Activated CD4-positive, alpha-beta T cell treated with anti-CD3 and anti-CD28 coated beads for 4 hours (primary cell): Measurements from ENCODE around the gene TRIM44.
"Not testable (repeated sequence)": the region's sequence is repeated elsewhere in the genome, so short reads cannot be mapped to it uniquely, and the experiment has no call there.

Experiments
- DNase-seq, 2 donors: peaks; one replicate each; pipeline ENCODE4 v3.0.0-alpha.2; 2020

The TRIM44 gene

DNA sequence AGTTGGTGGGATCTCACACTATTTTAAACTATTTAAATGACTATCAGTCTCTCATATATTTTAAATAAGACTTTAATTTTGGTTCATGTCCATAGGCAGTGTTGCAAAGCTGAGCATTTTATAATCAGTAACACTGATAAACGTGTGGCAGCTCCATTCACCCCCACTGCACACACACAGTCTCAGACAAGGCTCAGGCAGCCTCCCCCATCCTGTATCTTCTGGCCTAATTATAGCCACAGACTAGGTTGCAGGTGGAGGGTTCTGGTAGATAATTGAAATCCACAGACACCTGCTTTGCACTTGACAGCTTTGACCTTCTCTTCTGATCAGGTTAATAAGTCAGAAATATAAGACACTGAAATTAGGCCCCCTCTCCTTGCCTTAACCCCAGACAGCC is 162.8 kb downstream of the TRIM44 start:
- no peak for DNase-seq

GRCh38 chr11:35826006-35826405 is 163.4 kb downstream of the TRIM44 start:
- DNase-seq: no peak

DNA sequence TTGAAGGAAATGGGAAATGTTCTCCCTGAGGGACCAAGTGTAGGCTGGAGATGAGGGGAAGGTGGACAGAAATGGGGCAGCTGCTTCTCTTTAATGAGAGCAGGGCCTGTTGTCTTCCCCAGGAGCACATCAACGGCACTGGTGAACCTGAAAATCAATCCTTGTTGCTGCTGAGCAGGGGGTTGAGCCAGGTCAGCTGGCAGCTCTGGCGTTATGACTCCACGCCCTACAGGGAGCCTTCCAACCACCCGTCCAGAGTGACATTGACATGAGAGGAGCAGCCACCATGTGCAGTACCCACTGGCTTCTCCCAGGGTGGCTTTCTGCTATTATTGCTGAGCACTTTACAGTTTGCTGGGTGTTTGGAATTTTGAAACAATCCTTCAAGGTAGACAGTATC is 164.4 kb downstream of the TRIM44 start:
- DNase-seq: no peak

DNA sequence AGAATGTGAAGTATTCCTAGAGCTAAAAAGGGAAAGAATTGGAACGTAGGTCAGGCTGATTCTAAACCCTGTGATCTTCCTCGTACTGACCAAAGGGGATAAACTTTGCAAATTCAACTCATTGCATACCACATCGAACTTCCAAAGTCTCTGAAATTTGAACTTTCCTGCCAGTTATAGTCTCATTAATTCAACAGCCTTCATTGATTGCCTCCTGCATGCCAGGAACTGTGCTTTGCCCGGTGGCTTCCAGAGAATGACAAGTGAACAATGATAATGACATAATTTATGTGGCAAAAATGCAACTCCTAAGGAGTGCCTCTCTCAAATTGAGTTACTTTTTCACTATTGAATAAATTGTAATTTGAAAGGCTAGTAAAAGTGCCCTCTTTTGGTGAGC is 173.6 kb downstream of the TRIM44 start:
- DNase-seq: no peak

DNA sequence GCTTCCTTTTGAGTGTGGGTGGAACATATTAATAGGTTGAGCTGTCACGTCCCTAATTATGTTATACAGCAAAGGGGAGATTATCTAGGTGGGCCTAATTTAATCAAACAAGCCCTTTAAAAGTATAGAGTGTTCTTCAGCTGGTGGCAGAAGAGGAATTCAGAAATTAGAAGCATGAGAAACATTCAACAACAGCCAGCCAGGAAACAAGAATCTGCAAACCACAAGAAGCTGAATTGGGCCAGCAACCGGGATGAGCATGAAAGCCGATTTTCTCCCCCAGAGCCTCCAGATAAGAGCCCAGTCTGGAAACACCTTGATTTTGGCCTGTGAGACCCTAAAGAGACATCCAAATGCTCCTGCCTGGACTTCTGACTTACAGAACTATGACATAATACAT is 175.5 kb downstream of the TRIM44 start:
- no peak for DNase-seq

DNA sequence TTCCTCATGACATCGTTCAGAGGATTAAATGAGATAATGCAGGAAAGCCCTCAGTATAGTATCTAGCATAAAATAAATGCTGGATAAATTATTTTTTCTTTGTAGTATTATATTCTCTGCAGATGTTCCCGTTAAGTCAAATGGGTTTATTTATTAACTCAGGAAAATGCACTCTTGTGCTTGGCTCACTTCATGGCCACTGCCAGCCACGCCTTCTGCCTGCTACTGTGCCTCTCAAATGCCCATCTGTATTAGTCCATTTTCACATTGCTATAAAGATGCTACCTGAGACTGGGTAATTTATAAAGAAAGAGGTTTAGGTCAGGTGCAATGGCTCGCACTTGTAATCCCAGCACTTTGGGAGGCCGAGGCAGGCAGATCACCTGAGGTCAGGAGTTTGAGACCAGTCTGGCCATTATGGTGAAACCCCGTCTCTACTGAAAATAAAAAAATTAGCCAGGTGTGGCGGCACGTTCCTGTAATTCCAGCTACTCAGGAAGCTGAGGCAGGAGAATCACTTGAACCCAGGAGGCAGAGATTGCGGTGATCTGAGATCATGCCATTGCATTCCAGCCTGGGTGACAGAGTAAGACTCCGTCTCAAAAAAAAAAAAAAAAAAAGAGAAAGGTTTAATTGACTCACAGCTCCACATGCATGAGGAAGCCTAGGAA is 176.3 kb downstream of the TRIM44 start:
- DNase-seq: not testable (repeated sequence)

DNA sequence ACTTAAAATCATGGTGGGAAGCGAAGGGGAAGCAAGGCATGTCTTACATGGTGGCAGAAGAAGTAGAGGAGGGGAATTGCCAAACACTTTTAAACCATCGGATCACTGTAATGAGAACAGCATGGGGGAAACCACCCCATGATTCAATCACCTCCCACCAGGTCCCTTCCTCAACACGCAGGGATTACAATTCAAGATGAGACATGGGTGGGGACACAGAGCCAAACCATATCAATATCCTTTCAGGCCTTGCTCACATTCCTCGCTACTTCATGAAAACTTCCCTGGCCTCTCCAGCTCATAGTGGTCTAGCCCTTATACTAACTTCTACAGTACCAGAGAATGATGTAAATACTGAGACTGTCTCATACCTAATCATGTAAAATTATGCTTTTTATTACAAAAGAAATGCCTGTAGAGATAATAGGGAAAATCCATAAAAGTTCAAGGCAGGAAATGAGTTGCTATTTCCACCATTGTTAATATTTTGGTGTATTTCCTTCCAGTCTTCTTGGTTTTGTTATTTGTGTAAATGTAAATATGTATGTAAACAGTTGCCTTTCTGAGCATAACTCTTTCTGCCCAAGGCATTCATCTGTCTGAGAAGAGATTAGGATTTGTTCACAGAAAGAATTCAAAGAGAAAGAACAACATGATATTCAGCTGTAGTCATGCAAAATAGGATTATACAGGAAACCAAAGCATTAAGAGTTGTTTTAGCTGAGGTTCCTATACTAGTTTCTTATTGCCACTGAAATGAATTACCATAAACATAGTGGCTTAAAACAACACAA is 177.0 kb downstream of the TRIM44 start:
- no peak for DNase-seq

GRCh38 chr11:35841733-35842132 is 179.2 kb downstream of the TRIM44 start:
- DNase-seq: no peak

DNA sequence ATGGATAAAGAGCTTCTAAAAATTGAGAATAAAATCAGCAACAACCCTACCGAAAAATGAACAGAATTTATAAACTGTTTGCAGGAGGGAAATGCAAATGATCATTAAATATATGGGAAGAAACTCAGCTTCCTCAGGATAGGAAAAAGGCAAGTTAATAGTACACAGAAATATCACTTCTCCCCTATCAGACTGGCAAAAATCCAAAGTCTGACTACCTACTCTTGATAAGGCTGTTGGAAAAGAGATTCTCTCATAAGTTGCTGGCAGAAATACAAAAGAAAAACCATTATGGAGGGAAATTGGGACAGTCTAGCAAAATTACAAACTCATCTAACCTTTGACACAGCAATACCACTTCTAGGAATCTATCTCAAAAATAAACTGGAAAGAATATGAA is 180.4 kb downstream of the TRIM44 start:
- DNase-seq: no peak

GRCh38 chr11:35844579-35844978 is 182.0 kb downstream of the TRIM44 start:
- no peak for DNase-seq

DNA sequence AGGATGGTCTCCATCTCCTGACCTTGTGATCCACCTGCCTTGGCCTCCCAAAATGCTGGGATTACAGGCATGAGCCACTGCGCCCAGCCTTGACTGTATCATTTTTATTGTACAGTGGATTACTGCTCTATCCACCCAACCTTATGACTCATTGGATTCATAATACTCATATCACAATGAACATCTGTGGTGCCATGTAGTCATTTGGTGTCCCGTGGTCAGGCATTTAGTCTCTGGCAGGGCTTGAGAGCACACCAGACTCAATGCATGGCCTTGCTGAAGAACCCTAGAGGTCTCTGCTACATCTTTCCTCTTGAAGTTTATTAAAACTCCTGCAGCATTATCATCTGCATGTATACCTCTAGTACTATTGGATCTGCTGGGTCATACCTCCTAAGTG is 183.3 kb downstream of the TRIM44 start:
- DNase-seq: no peak

DNA sequence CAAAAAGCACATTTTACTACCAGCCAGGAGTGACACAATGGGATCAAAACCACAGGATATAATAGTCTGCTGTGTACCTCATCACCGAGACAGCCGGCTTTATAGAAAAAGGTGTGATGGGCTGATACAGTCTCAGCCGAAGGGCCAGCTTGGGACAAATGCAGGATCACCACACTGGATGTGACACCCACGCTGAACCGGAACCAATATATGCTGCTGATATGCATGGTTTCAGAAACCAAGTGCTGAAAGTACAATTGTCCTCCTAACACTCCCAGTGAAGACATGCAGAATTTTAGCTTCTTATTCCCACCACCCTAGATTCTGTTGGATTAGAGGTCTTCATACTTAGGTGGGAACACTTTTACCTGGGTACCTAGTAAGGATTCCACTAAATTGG is 184.3 kb downstream of the TRIM44 start:
- DNase-seq: no peak

DNA sequence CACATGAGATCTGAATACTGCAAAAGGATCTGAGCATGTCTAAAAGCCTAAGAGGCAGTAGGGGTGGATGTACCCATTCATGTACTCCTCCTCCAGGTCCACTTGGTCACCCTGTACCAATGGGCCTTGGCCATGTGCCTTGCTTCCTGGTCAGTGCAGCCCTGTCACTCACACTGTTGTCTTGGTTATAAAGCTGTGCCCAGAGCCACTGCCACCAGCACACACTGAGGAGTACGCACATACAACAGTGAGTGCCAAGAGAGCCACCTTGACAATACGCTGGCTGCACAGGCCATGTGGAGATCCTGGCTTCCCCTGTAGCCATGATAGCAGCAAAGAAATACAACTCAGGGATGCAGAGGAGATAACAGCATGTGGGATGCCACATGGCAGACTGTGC is 184.9 kb downstream of the TRIM44 start:
- DNase-seq: no peak

- no peak for DNase-seq
Measured at GRCh38 chr11:35848616-35849015, 186.0 kb downstream of the TRIM44 start.

DNA sequence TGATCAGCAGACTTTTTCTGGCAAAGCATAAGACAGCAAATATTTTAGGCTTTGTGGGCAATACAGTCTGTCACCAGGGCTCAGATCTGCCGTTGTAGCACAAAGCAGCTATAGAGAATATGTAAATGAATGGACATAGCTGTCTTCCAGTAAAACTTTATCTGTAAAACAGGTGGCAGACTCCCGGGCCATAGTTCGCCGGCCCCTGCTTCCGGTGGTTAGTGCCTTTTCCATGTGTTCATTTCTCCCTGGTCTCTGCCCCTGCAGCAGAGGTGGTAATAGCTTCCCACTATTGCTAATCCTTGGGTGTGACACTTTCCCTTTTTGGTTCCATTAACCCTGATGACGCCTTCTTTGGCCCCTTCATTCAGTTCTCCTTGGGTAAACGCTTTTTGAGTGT is 187.6 kb downstream of the TRIM44 start:
- no peak for DNase-seq

- no peak for DNase-seq
Measured at GRCh38 chr11:35851342-35851741, 188.8 kb downstream of the TRIM44 start.

GRCh38 chr11:35852056-35852455 is 189.5 kb downstream of the TRIM44 start:
- DNase-seq: no peak

- no peak for DNase-seq
Measured at GRCh38 chr11:35853971-35854370, 191.4 kb downstream of the TRIM44 start.

DNA sequence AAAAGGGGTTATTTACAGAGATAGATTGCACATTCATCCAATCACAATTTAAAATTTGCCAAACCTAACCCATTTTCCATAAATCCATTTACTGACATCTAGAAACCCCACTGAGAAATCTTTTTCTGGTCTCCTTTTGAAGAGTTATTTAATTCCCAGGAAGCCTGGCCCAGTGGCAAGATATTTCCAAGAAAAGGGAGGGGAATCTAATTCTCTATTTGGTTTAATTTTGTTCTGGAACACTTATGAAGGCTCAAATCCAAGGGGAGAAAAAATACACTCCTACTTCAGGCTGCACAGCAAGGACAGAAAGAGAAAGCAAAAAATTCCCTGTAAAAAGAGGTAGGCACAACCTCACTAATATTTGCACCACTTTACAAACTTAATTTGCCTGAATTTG is 193.1 kb downstream of the TRIM44 start:
- no peak for DNase-seq

DNA sequence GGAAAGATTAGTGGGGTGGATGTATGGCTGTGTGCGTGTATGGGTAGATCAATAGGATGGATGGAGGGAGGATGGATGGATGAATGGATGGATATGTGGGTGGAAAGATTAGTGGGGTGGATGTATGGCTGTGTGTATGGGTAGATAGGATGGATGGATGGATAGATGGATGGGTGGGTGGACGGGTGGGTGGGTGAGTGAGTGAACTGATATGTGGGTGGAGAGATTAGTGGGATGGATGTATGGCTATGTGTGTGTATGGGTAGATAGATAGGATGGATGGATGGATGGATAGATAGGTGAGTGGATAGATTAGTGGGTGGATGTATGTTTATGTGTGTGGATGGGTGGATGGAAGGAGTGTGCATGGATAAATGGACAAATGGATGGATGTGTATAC is 193.7 kb downstream of the TRIM44 start:
- DNase-seq: no peak

- DNase-seq: no peak
Measured at GRCh38 chr11:35856756-35857155, 194.2 kb downstream of the TRIM44 start.

GRCh38 chr11:35857922-35858321 is 195.3 kb downstream of the TRIM44 start:
- DNase-seq: no peak

- DNase-seq: no peak
Measured at GRCh38 chr11:35859301-35859700, 196.7 kb downstream of the TRIM44 start.

- DNase-seq: not testable (repeated sequence)
Measured at GRCh38 chr11:35860194-35860593, 197.6 kb downstream of the TRIM44 start.

GRCh38 chr11:35861191-35861590 is 198.6 kb downstream of the TRIM44 start:
- DNase-seq: no peak
